H9 (cell line): Measurements from ENCODE around the gene TRMT11. TPM values are rescaled to one million over a fixed set of nuclear protein-coding genes. Genes with fewer than 3 reads are reported as not detected.

Source experiments
- DNase-seq: peaks from one replicate; pipeline ENCODE4 v3.0.0-alpha.2; 2017
- H2AFZ ChIP-seq: one replicate; pipeline ENCODE4 v1.6.1; 2013; ENCODE audit warnings: mild to moderate bottlenecking, low read length, control low read depth, moderate library complexity
- H2AK5ac ChIP-seq: 2 replicates; pipeline ENCODE4 v1.6.1; 2013; ENCODE audit warnings: low read length, control low read depth, mixed read lengths; ENCODE audit not compliant: insufficient read length
- H2BK120ac ChIP-seq: one replicate; pipeline ENCODE4 v1.6.1; 2013; ENCODE audit warnings: low read depth, mild to moderate bottlenecking, low read length, control low read depth, inconsistent platforms; ENCODE audit not compliant: poor library complexity, severe bottlenecking
- H2BK12ac ChIP-seq: 2 replicates; pipeline ENCODE4 v1.6.1; 2013; ENCODE audit warnings: low read length, control low read depth, mixed read lengths, low read depth; ENCODE audit not compliant: insufficient read length
- H2BK15ac ChIP-seq: 2 replicates; pipeline ENCODE4 v1.6.1; 2013; ENCODE audit warnings: low read depth, low read length, control low read depth
- H2BK20ac ChIP-seq: one replicate; pipeline ENCODE4 v1.6.1; 2013; ENCODE audit warnings: low read depth, mild to moderate bottlenecking, low read length, control low read depth, inconsistent platforms; ENCODE audit not compliant: poor library complexity, severe bottlenecking
- H2BK5ac ChIP-seq: 2 replicates; pipeline ENCODE4 v1.6.1; 2013; ENCODE audit warnings: low read length, control low read depth, mixed read lengths; ENCODE audit not compliant: insufficient read length
- H3K14ac ChIP-seq: 2 replicates; pipeline ENCODE4 v1.6.1; 2013; ENCODE audit warnings: low read length, control low read depth; ENCODE audit not compliant: insufficient read depth
- H3K18ac ChIP-seq: 2 replicates; pipeline ENCODE4 v1.6.1; 2013; ENCODE audit warnings: low read depth, mild to moderate bottlenecking, mixed read lengths, low read length, control low read depth; ENCODE audit not compliant: insufficient read length
- H3K23ac ChIP-seq: 2 replicates; pipeline ENCODE4 v1.6.1; 2013; ENCODE audit warnings: low read length, control low read depth, mixed read lengths, low read depth; ENCODE audit not compliant: insufficient read length
- H3K23me2 ChIP-seq: 2 replicates; pipeline ENCODE4 v1.6.1; 2013; ENCODE audit warnings: low read depth, mild to moderate bottlenecking, mixed read lengths, low read length, control low read depth; ENCODE audit not compliant: insufficient read length, poor library complexity, severe bottlenecking
- H3K27ac ChIP-seq: 2 replicates; pipeline ENCODE4 v1.5.1; 2013; ENCODE audit warnings: low read length, control low read depth, mixed read lengths, low read depth; ENCODE audit not compliant: insufficient read length
- H3K27me3 ChIP-seq: 2 replicates; pipeline ENCODE4 v1.6.1; 2013; ENCODE audit warnings: low read length, control low read depth, inconsistent platforms; ENCODE audit not compliant: insufficient read depth
- H3K4ac ChIP-seq: 2 replicates; pipeline ENCODE4 v1.6.1; 2013; ENCODE audit warnings: low read depth, mild to moderate bottlenecking, control low read depth, inconsistent platforms, low read length, moderate library complexity
- H3K4me1 ChIP-seq: 2 replicates; pipeline ENCODE4 v1.6.1; 2013; ENCODE audit warnings: low read length, control low read depth, inconsistent platforms; ENCODE audit not compliant: insufficient read depth
- H3K4me2 ChIP-seq: 2 replicates; pipeline ENCODE4 v1.6.1; 2013; ENCODE audit warnings: low read length, control low read depth, mixed read lengths; ENCODE audit not compliant: insufficient read length, insufficient read depth
- H3K56ac ChIP-seq: 2 replicates; pipeline ENCODE4 v1.6.1; 2013; ENCODE audit warnings: low read depth, mild to moderate bottlenecking, mixed read lengths, low read length, control low read depth; ENCODE audit not compliant: insufficient read length
- H3K79me1 ChIP-seq: 2 replicates; pipeline ENCODE4 v1.6.1; 2013; ENCODE audit warnings: low read depth, mild to moderate bottlenecking, moderate library complexity, low read length, control low read depth, inconsistent platforms; ENCODE audit not compliant: insufficient read depth, poor library complexity, severe bottlenecking
- H3K79me2 ChIP-seq: 2 replicates; pipeline ENCODE4 v1.6.1; 2013; ENCODE audit warnings: low read length, control low read depth, inconsistent platforms; ENCODE audit not compliant: insufficient read depth
- H3K9ac ChIP-seq: 2 replicates; pipeline ENCODE4 v1.6.1; 2013; ENCODE audit warnings: low read length, control low read depth, mixed read lengths; ENCODE audit not compliant: insufficient read length; ENCODE audit errors: extremely low read depth
- H3K9me3 ChIP-seq: one replicate; pipeline ENCODE4 v1.6.1; 2013; ENCODE audit warnings: low read depth, low read length, inconsistent platforms; ENCODE audit not compliant: control insufficient read depth
- H3T11ph ChIP-seq: one replicate; pipeline ENCODE4 v1.6.1; 2013; ENCODE audit warnings: mild to moderate bottlenecking, low read length, control low read depth, inconsistent platforms
- H4K20me1 ChIP-seq: one replicate; pipeline ENCODE4 v1.6.1; 2013; ENCODE audit not compliant: control insufficient read depth, insufficient read length, insufficient read depth
- H4K5ac ChIP-seq: 2 replicates; pipeline ENCODE4 v1.6.1; 2013; ENCODE audit warnings: low read depth, mild to moderate bottlenecking, mixed read lengths, low read length, control low read depth; ENCODE audit not compliant: insufficient read length
- H4K8ac ChIP-seq: replicated peaks from 2 replicates; pipeline ENCODE4 v1.6.1; 2013; ENCODE audit warnings: low read length, control low read depth, mixed read lengths, low read depth; ENCODE audit not compliant: insufficient read length
- H4K91ac ChIP-seq: 2 replicates; pipeline ENCODE4 v1.6.1; 2013; ENCODE audit warnings: low read depth, mild to moderate bottlenecking, moderate library complexity, mixed read lengths, low read length, control low read depth; ENCODE audit not compliant: insufficient read length
- H3K27ac Mint-ChIP-seq, 3 experiments: 2 replicates in 2 of 3; 3 replicates in 1 of 3; pipeline ENCODE4 v1.8.0; 2020 to 2021; ENCODE audit warnings: mixed read lengths in 3 of 3, mild to moderate bottlenecking in 1 of 3, moderate library complexity in 1 of 3
- H3K27me3 Mint-ChIP-seq: 2 replicates; pipeline ENCODE4 v1.8.0; 2021; ENCODE audit warnings: low read depth, mild to moderate bottlenecking, moderate library complexity, mixed read lengths
- H3K36me3 Mint-ChIP-seq, 3 experiments: 2 replicates in 2 of 3; 3 replicates in 1 of 3; pipeline ENCODE4 v1.8.0; 2020 to 2021; ENCODE audit warnings: low read depth in 3 of 3, mixed read lengths in 3 of 3; ENCODE audit not compliant: insufficient read depth in 1 of 3
- H3K4me1 Mint-ChIP-seq, 2 experiments: 2 replicates each; pipeline ENCODE4 v1.8.0; 2020; ENCODE audit warnings: mixed read lengths in 2 of 2
- H3K4me3 Mint-ChIP-seq, 2 experiments: 2 replicates in 1 of 2; 3 replicates in 1 of 2; pipeline ENCODE4 v1.8.0; 2020 to 2021; ENCODE audit warnings: mild to moderate bottlenecking in 2 of 2, mixed read lengths in 2 of 2, moderate library complexity in 1 of 2
- H3K9me3 Mint-ChIP-seq, 2 experiments: 2 replicates in 1 of 2; 3 replicates in 1 of 2; pipeline ENCODE4 v1.8.0; 2020; ENCODE audit warnings: mild to moderate bottlenecking in 2 of 2, mixed read lengths in 2 of 2, moderate library complexity in 1 of 2
- CTCF ChIP-seq: fragments of 200-600 bp; sonication (generic); conservative IDR thresholded peaks from 3 replicates; pipeline ENCODE4 v1.8.0; 2021; ENCODE audit warnings: antibody characterized with exemption, mild to moderate bottlenecking
- WGBS: extraction: QIAGEN DNeasy Blood & Tissue Kit; methylation state at CpG from one replicate; pipeline ENCODE4 v1.1.7; 2013; ENCODE audit warnings: missing lambda C conversion rate, low lambda C conversion rate, mixed read lengths; ENCODE audit not compliant: insufficient read length; ENCODE audit errors: extremely low coverage; 5-methylcytosine and 5-hydroxymethylcytosine counted together
- total RNA-seq: library from RNA; stranded (reverse); gene quantifications from 2 replicates; pipeline ENCODE4 v1.2.1, GENCODE V29; 2021

Gene TRMT11
- total RNA-seq, 1 experiment from 2014 or later: 31.1 TPM

- H3K14ac ChIP-seq: no peak overlapping the region
- no peak overlapping the region for H3K23ac ChIP-seq
- WGBS: no CpG with 5 or more reads among the region's 4 CpGs
- no peak for TF ChIP-seq CTCF
- Mint-ChIP-seq H3K4me1 (peaks cover 3 to 5% of the 10 kb centered on the region in 2 experiments; a peak in 2 of 4 replicates), H3K27me3 (peaks cover 2% of the 10 kb centered on the region), H3K27ac (no peak overlapping the region), H3K9me3 (no peaks in the 10 kb centered on the region), H3K36me3 (no peaks in the 10 kb centered on the region), H3K4me3 (no peak overlapping the region)
- H2BK15ac ChIP-seq: no peak overlapping the region
- H3K56ac ChIP-seq: no peak overlapping the region
- no peaks in the 10 kb centered on the region for H3K79me2 ChIP-seq
- H3T11ph ChIP-seq: no peak overlapping the region
- H3K27me3 ChIP-seq: no peaks in the 10 kb centered on the region
- H3K9me3 ChIP-seq: no peaks in the 10 kb centered on the region
- H3K4me2 ChIP-seq: peak overlapping the region; percentile 48
- no peak overlapping the region for H3K27ac ChIP-seq
- H4K20me1 ChIP-seq: no peaks in the 10 kb centered on the region
- H3K18ac ChIP-seq: no peak overlapping the region
- H3K79me1 ChIP-seq: no peaks in the 10 kb centered on the region
- no peak overlapping the region for H3K4ac ChIP-seq
- no peak overlapping the region for H2BK12ac ChIP-seq
- H2AK5ac ChIP-seq: no peak overlapping the region
- no peak overlapping the region for H2AFZ ChIP-seq
- no peak overlapping the region for H4K91ac ChIP-seq
- no peak overlapping the region for H4K8ac ChIP-seq
- H3K23me2 ChIP-seq: no peaks in the 10 kb centered on the region
- DNase-seq: no peak
- no peak overlapping the region for H2BK5ac ChIP-seq
- no peak overlapping the region for H2BK120ac ChIP-seq
- H3K9ac ChIP-seq: no peak overlapping the region
- H3K4me1 ChIP-seq: 0 out of 2 replicates have a peak, but pooled peaks cover 2% of the 10 kb centered on the region
- H4K5ac ChIP-seq: no peak overlapping the region
- no peak overlapping the region for H2BK20ac ChIP-seq
Measured at GRCh38 chr6:125957845-125958244, 28.5 kb upstream of the TRMT11 start.
